Measurements from ENCODE around the gene TGFB1.
A peak's percentile ranks its signal among the peaks of the same experiment; 100 is the strongest.
"Not testable (repeated sequence)": the region's sequence is repeated elsewhere in the genome, so short reads cannot be mapped to it uniquely, and the experiment has no call there.

Gene TGFB1

DNA sequence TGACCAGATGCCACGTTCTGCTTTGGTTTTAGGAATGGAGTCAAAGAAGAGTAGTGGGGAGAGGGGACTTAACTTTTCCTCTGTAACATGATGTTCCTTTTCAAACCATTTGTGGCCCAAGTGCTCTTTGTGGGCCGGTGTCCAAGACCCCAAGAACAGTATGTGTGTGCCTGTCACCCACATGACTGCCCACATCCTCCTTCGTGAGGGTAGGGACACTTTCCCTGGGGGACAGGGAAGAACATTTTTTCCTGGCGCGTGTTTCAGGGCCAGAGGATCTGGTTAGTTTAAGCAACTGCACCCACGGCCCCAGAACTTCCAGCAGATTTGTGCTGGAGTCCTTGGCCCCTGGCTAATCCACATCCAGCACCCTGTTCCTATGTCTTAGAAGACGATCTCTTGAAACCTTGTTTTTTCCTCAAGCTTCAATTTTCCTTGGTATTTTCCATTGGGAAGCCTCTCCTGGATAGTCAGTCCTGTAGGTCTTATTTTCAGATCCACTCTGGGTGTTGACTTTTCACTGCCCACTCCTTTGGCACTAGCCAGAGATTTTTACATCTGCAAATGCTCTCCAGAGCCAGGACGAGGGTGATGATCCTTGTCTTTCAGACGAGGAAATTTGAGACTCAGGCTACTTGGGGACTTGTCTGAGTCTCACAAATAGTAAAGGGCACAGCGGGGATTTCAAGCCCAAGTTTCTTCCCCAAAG is 54.5 kb downstream of the TGFB1 start:
- DNase-seq = no peak

DNA sequence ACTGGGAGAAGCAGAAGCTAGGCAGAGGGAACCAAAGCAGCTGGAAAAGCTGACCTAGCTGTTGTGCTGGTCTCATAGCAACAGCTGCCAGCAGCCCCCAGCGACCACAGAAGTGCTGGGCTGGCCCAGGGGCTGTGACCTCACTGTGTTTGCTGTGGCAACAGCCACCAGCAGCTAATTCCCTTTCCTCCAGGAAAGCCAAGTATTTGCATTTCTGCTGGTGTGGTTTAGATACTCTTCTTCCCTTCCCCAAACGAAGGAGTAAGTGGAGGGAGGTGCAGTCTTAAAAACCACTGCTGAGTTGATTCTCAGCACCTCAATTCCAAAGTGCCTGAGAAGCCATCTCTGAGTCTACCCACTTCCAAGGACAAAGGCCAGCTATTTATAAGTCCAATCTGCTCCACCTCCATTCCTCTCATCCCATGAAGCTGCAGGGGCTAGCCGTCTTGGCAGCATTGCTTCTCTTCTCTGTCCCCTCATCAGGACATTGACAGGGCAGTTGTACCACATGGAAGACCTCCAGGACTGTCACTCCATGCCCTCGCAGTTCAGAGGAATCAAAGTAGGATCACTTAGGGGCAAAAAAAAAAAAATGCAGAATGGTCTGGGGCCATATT is 55.3 kb downstream of the TGFB1 start:
- DNase-seq = peak; percentile 54

DNA sequence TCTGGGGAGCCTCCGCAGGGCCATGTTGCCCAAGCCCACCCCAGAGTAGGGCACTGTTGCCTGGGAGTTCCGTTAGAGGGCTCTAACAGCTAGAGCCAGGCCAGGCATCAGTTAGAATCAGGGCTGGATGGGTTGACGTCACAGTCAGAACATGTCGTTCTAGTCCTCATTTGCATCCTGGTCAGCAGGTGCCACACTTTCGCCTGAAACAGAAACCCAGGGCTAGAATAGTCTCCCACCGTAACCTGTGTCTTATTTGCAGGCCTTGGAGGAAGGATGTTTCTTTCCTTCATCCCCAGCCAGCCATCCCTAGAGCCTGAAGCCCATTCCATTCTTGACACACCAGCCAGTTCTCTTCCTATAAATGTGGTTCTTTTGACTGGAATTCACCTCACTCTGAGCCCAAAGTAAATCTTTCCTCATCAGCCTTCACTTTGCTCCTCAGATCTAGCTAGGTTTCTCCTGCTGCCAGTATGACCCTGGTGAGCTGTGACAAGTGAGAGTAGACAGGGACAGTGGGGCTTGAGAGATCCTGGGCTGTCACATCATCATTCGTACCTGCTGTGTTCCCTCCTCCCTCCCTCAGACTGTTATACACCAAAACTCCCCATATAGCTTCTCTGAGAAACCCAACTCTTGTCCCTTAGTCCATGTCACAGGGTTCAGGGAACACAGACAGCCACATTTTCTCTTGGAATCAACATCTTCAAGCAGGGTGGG is 55.9 kb downstream of the TGFB1 start:
- DNase-seq = no peak

DNA sequence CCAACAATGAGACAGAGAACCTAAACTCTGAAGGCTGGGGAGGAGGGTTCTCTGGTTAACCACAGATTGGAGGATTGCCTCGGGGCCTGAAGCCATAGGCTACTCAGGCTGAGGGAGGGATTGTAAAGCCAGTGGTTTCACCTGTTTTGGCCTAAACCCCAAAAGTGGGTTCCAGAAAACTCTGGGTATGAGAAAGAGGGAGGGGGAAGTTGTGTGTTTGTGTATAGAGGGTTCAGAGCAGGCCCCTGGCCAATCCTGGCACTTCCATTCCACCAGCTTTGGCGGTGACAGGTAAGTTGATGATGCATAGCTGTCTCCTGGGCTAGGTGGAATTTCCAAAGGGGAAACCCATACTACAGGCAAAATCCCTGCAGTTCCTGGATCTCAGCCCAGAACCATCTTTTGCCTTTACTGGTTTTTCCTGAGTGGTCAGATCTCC is 57.3 kb downstream of the TGFB1 start:
- no peak for DNase-seq

DNA sequence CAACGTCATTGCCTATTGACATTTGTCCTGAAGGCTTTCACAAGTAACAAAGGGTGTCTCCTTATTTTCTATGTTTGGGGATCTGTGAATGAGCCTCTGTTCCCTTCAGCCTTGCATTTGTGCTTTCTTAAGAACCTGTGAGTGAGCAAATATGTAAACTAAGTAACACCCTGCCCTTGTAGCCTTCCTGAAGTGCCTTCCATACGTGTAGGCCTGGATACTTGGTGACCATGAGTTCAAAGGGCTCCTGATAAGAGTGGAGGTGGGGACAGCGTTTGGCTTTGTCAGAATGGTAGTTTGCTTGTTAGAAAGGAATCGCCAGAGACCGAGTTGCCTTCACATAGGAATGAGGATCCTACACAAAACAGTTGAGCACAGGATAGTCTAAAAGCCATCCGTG is 58.2 kb downstream of the TGFB1 start:
- no peak for DNase-seq

DNA sequence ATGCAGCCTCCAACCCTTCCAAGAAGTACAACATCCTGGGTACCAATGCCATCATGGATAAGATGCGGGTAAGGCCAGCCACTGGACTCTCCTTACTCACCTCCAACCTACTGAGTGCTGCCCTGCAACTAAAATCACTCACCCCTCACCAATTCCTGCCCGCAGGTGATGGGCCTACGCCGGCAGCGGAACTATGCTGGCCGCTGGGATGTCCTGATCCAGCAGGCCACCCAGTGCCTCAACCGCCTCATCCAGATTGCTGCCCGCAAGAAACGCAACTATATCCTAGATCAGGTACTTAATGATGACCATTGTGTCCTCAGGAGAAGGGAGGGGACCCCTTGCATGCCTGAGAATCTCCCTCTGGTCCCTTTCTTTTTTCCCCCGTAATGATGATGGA is 59.3 kb downstream of the TGFB1 start:
- DNase-seq = no peak

DNA sequence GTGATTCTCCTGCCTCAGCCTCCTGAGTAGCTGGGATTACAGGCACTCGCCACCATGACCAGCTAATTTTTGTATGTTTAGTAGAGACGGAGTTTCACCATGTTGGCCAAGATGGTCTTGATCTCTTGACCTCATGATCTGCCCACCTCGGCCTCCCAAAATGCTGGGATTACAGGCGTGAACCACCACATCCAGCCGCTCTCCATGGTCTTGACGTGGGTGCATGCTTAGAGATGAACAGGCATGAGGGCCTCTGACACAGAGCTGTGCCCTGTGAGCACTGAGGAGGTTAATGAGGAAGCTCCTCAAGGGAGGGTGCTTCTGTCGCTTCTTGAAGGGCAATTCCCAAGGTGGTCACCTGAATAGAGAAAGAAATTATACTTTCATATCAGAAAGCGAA is 63.9 kb downstream of the TGFB1 start:
- not testable (repeated sequence) for DNase-seq

DNA sequence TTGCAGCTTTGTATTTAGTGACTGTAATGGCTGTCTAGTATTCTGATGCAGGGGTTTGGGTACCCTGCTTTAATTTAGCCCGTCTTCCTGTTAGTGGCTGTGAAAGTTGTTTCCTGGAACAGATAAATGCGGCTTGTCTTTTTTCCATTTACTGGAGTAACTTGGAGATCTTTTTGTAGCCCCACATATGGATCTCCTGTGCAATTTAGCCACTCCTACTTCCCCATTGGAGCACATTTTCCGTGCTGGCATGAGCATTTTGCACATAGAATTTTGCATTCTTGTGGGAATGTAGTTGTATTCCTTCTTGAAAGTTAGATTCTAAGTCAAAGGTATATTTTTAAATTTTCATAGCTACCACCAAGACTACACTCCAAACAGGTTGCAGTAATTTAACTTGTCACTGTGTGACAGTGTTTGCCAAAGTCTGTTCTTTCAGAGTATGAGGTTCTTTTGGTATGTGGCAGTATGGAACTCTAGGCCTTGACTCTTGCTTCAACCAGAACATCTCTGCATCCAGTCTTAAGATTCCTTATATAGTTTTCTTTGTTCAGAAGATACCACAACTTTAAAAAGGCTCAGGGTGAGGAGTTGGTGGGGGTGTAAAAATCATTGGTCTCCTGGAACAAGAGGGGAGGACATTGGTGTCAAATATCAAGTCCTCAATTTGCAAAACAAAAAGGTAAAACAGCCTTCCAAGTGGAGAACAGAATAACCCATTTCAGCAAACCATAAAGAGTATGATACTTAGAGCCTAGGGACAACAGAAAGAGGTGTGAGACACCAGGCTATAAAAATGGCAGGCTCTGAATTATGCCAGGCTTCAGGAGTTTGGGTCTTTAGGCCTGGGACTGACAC is 64.8 kb downstream of the TGFB1 start:
- DNase-seq = no peak
